ENCODE results near the gene LYSMD1.
"Not testable (repeated sequence)": the region's sequence is repeated elsewhere in the genome, so short reads cannot be mapped to it uniquely, and the experiment has no call there.

The LYSMD1 gene

GRCh38 chr1:151165738-151166504, at the start of gene LYSMD1, which contains the start of gene SCNM1:
LYSMD1 (minus strand) TSS chr1:151165902; CDS start chr1:151165258, 644 bp downstream.
SCNM1 (plus strand) TSS chr1:151166144; CDS start chr1:151166153, 9 bp downstream.
- peak; percentile 98 for DNase-seq

- DNase-seq = no peak
Observed at GRCh38 chr1:151213560-151213959, 47.9 kb upstream of the LYSMD1 start.

- DNase-seq = no peak
Observed at GRCh38 chr1:151211972-151212705, 46.4 kb upstream of the LYSMD1 start.

GRCh38 chr1:151210830-151211229, 45.1 kb upstream of the LYSMD1 start:
- no peak for DNase-seq

GRCh38 chr1:151205381-151205965, 39.8 kb upstream of the LYSMD1 start:
- not testable (repeated sequence) for DNase-seq

GRCh38 chr1:151199873-151200581, 34.3 kb upstream of the LYSMD1 start:
- peak in 1 of 2 donors; percentile 27 for DNase-seq

- DNase-seq = peak; percentile 99
Observed at GRCh38 chr1:151198254-151199127, 32.8 kb upstream of the LYSMD1 start, which contains the start of gene PIP5K1A. PIP5K1A (plus strand) TSS chr1:151198552; CDS start chr1:151198997, 445 bp downstream.

GRCh38 chr1:151197863-151198253, 32.2 kb upstream of the LYSMD1 start:
- DNase-seq = no peak

GRCh38 chr1:151196292-151196800, 30.6 kb upstream of the LYSMD1 start:
- DNase-seq = peak; percentile 55 to 75

- DNase-seq = not testable (repeated sequence)
Observed at GRCh38 chr1:151194894-151195594, 29.3 kb upstream of the LYSMD1 start.

GRCh38 chr1:151193856-151194255, 28.2 kb upstream of the LYSMD1 start:
- DNase-seq = no peak

- DNase-seq = no peak
Observed at GRCh38 chr1:151193304-151193703, 27.6 kb upstream of the LYSMD1 start.

- no peak for DNase-seq
Observed at GRCh38 chr1:151192047-151192446, 26.3 kb upstream of the LYSMD1 start.

- DNase-seq = peak; percentile 85 to 88
Observed at GRCh38 chr1:151189637-151190445, 24.1 kb upstream of the LYSMD1 start, which contains the start of gene VPS72. VPS72 (minus strand) TSS chr1:151190197; CDS start chr1:151190121, 76 bp downstream.

- DNase-seq = not testable (repeated sequence)
Observed at GRCh38 chr1:151188667-151189066, 23.0 kb upstream of the LYSMD1 start.

GRCh38 chr1:151187205-151187604, 21.5 kb upstream of the LYSMD1 start:
- DNase-seq = no peak

GRCh38 chr1:151184211-151184610, 18.5 kb upstream of the LYSMD1 start:
- no peak for DNase-seq

- no peak for DNase-seq
Observed at GRCh38 chr1:151176514-151177045, 10.9 kb upstream of the LYSMD1 start.

GRCh38 chr1:151175863-151176262, 10.2 kb upstream of the LYSMD1 start, which contains the start of gene TMOD4:
TMOD4 (minus strand) TSS chr1:151175981; CDS start chr1:151174875, 1,106 bp downstream.
- no peak for DNase-seq

Measured in CD4-positive, alpha-beta T cell treated with Interleukin-4 for 1 hour (primary cell).